HUES64 (cell line): ENCODE data around the gene BPIFB1.

Experiments used
- H3K27ac ChIP-seq: 2 replicates; pipeline ENCODE4 v1.7.0; 2013; ENCODE audit warnings: low read depth, low read length, inconsistent platforms
- H3K27me3 ChIP-seq: 2 replicates; pipeline ENCODE4 v1.6.1; 2013; ENCODE audit warnings: mild to moderate bottlenecking, low read length; ENCODE audit not compliant: insufficient read depth
- H3K36me3 ChIP-seq: 2 replicates; pipeline ENCODE4 v1.6.1; 2013; ENCODE audit warnings: mild to moderate bottlenecking, low read length; ENCODE audit not compliant: insufficient read depth
- H3K4me1 ChIP-seq: 2 replicates; pipeline ENCODE4 v1.6.1; 2013; ENCODE audit warnings: mild to moderate bottlenecking, low read length, moderate library complexity; ENCODE audit not compliant: insufficient read depth
- H3K4me3 ChIP-seq: 2 replicates; pipeline ENCODE4 v1.5.1; 2013; ENCODE audit warnings: mild to moderate bottlenecking, low read length, moderate library complexity
- H3K9ac ChIP-seq: 2 replicates; pipeline ENCODE4 v1.6.1; 2013; ENCODE audit warnings: mild to moderate bottlenecking, low read depth, low read length
- H3K9me3 ChIP-seq: 2 replicates; pipeline ENCODE4 v1.6.1; 2013; ENCODE audit warnings: low read depth, low read length; ENCODE audit not compliant: insufficient read depth
- WGBS: fragments of 150-250, 120-280 bp; methylation state at CpG from one replicate; pipeline ENCODE4 v1.1.7; 2013; ENCODE audit warnings: missing lambda C conversion rate; 5-methylcytosine and 5-hydroxymethylcytosine counted together

Gene BPIFB1

GRCh38 chr20:33301192-33301930 is 18.3 kb downstream of the BPIFB1 start:
- no peaks in the 10 kb centered on the region for H3K36me3 ChIP-seq
- no peak overlapping the region for H3K27ac ChIP-seq
- no peak overlapping the region for H3K9ac ChIP-seq
- H3K27me3 ChIP-seq: 0 out of 2 replicates have a peak, but pooled peaks cover 8% of the 10 kb centered on the region
- no peaks in the 10 kb centered on the region for H3K4me1 ChIP-seq
- H3K4me3 ChIP-seq: no peak overlapping the region
- H3K9me3 ChIP-seq: no peaks in the 10 kb centered on the region
- WGBS: 90% methylated on average over 10 of the region's 11 CpGs

- Histone ChIP-seq H3K27me3 (0 out of 2 replicates have a peak, but pooled peaks cover 3% of the 10 kb centered on the region), H3K4me1 (no peaks in the 10 kb centered on the region), H3K27ac (no peak overlapping the region), H3K36me3 (no peaks in the 10 kb centered on the region), H3K9ac (no peak overlapping the region), H3K9me3 (no peaks in the 10 kb centered on the region), H3K4me3 (no peak overlapping the region)
- 82% methylated on average over 2 of the region's 6 CpGs for WGBS
Observed at GRCh38 chr20:33303595-33303994, 20.6 kb downstream of the BPIFB1 start.

GRCh38 chr20:33304046-33304445 is 21.0 kb downstream of the BPIFB1 start:
- H3K27ac ChIP-seq: no peak overlapping the region
- 92% methylated on average over 10 of the region's 10 CpGs for WGBS
- H3K9me3 ChIP-seq: no peaks in the 10 kb centered on the region
- no peak overlapping the region for H3K9ac ChIP-seq
- H3K27me3 ChIP-seq: no peaks in the 10 kb centered on the region
- no peaks in the 10 kb centered on the region for H3K4me1 ChIP-seq
- H3K4me3 ChIP-seq: no peak overlapping the region
- H3K36me3 ChIP-seq: no peaks in the 10 kb centered on the region

GRCh38 chr20:33305589-33306057 is 22.6 kb downstream of the BPIFB1 start:
- no peak overlapping the region for H3K9ac ChIP-seq
- no peaks in the 10 kb centered on the region for H3K36me3 ChIP-seq
- WGBS: 70% methylated on average over 5 of the region's 5 CpGs
- no peaks in the 10 kb centered on the region for H3K4me1 ChIP-seq
- no peaks in the 10 kb centered on the region for H3K9me3 ChIP-seq
- H3K4me3 ChIP-seq: no peak overlapping the region
- H3K27me3 ChIP-seq: no peaks in the 10 kb centered on the region
- H3K27ac ChIP-seq: no peak overlapping the region

- H3K27ac ChIP-seq: no peak overlapping the region
- H3K4me1 ChIP-seq: no peaks in the 10 kb centered on the region
- no peak overlapping the region for H3K9ac ChIP-seq
- no peaks in the 10 kb centered on the region for H3K27me3 ChIP-seq
- H3K36me3 ChIP-seq: no peaks in the 10 kb centered on the region
- no peaks in the 10 kb centered on the region for H3K9me3 ChIP-seq
- 90% methylated on average over 3 of the region's 3 CpGs for WGBS
- no peak overlapping the region for H3K4me3 ChIP-seq
Observed at GRCh38 chr20:33306228-33306627, 23.2 kb downstream of the BPIFB1 start.

GRCh38 chr20:33306807-33307206 is 23.8 kb downstream of the BPIFB1 start:
- H3K36me3 ChIP-seq: no peaks in the 10 kb centered on the region
- H3K4me3 ChIP-seq: no peak overlapping the region
- 77% methylated on average over 2 of the region's 2 CpGs for WGBS
- H3K27me3 ChIP-seq: no peaks in the 10 kb centered on the region
- no peaks in the 10 kb centered on the region for H3K9me3 ChIP-seq
- H3K27ac ChIP-seq: no peak overlapping the region
- no peak overlapping the region for H3K9ac ChIP-seq
- no peaks in the 10 kb centered on the region for H3K4me1 ChIP-seq

- WGBS: 97% methylated on average over 2 of the region's 2 CpGs
Observed at GRCh38 chr20:33308668-33309067, 25.7 kb downstream of the BPIFB1 start.

GRCh38 chr20:33309631-33310030 is 26.6 kb downstream of the BPIFB1 start:
- 75% methylated on average over 2 of the region's 2 CpGs for WGBS
- Histone ChIP-seq H3K27ac (no peak overlapping the region), H3K4me1 (no peaks in the 10 kb centered on the region), H3K27me3 (no peaks in the 10 kb centered on the region), H3K36me3 (no peaks in the 10 kb centered on the region), H3K4me3 (no peak overlapping the region), H3K9ac (no peak overlapping the region), H3K9me3 (no peaks in the 10 kb centered on the region)

More at GRCh38 chr20:33308668-33309067, 25.7 kb downstream of the BPIFB1 start:
- H3K4me1 ChIP-seq: no peaks in the 10 kb centered on the region
- H3K9ac ChIP-seq: no peak overlapping the region
- H3K27me3 ChIP-seq: no peaks in the 10 kb centered on the region
- H3K27ac ChIP-seq: no peak overlapping the region
- no peaks in the 10 kb centered on the region for H3K36me3 ChIP-seq
- no peak overlapping the region for H3K4me3 ChIP-seq
- H3K9me3 ChIP-seq: no peaks in the 10 kb centered on the region

GRCh38 chr20:33310327-33310899 is 27.4 kb downstream of the BPIFB1 start:
- Histone ChIP-seq H3K4me3 (no peak overlapping the region), H3K27ac (no peak overlapping the region), H3K4me1 (no peaks in the 10 kb centered on the region), H3K9me3 (no peaks in the 10 kb centered on the region), H3K9ac (no peak overlapping the region), H3K27me3 (no peaks in the 10 kb centered on the region), H3K36me3 (no peaks in the 10 kb centered on the region)
- 88% methylated on average over 6 of the region's 6 CpGs for WGBS

- WGBS: 91% methylated on average over 8 of the region's 8 CpGs
- no peaks in the 10 kb centered on the region for H3K27me3 ChIP-seq
- H3K36me3 ChIP-seq: no peaks in the 10 kb centered on the region
- H3K9ac ChIP-seq: no peak overlapping the region
- H3K4me3 ChIP-seq: no peak overlapping the region
- H3K27ac ChIP-seq: no peak overlapping the region
- H3K9me3 ChIP-seq: no peaks in the 10 kb centered on the region
- H3K4me1 ChIP-seq: no peaks in the 10 kb centered on the region
Observed at GRCh38 chr20:33311011-33311410, 28.0 kb downstream of the BPIFB1 start.

GRCh38 chr20:33311996-33312395 is 29.0 kb downstream of the BPIFB1 start:
- H3K4me1 ChIP-seq: no peaks in the 10 kb centered on the region
- H3K27me3 ChIP-seq: no peaks in the 10 kb centered on the region
- no peak overlapping the region for H3K27ac ChIP-seq
- WGBS: 88% methylated on average over 4 of the region's 4 CpGs
- H3K36me3 ChIP-seq: no peaks in the 10 kb centered on the region
- no peak overlapping the region for H3K9ac ChIP-seq
- no peaks in the 10 kb centered on the region for H3K9me3 ChIP-seq
- H3K4me3 ChIP-seq: no peak overlapping the region
